Nephron progenitor cell (in vitro differentiated cells): ENCODE data around the gene XAGE1B.
"Not testable (repeated sequence)": the region's sequence is repeated elsewhere in the genome, so short reads cannot be mapped to it uniquely, and the experiment has no call there.

Experiments
- DNase-seq: peaks from one replicate; pipeline ENCODE4 v3.0.0; 2021
- H3K27ac Mint-ChIP-seq: 2 replicates; pipeline ENCODE4 v1.8.0; 2021; ENCODE audit warnings: mild to moderate bottlenecking, moderate library complexity, mixed read lengths
- H3K27me3 Mint-ChIP-seq: 2 replicates; pipeline ENCODE4 v1.8.0; 2021; ENCODE audit warnings: mild to moderate bottlenecking, low read depth, mixed read lengths; ENCODE audit not compliant: poor library complexity
- H3K36me3 Mint-ChIP-seq: 2 replicates; pipeline ENCODE4 v1.8.0; 2021; ENCODE audit warnings: low read depth, mixed read lengths
- H3K4me1 Mint-ChIP-seq: 2 replicates; pipeline ENCODE4 v1.8.0; 2021; ENCODE audit warnings: mixed read lengths
- H3K4me3 Mint-ChIP-seq: 2 replicates; pipeline ENCODE4 v1.8.0; 2021; ENCODE audit warnings: mild to moderate bottlenecking, moderate library complexity, mixed read lengths
- H3K9me3 Mint-ChIP-seq: 2 replicates; pipeline ENCODE4 v1.8.0; 2021; ENCODE audit warnings: mild to moderate bottlenecking, moderate library complexity, mixed read lengths
- CTCF ChIP-seq: fragments of 200-600 bp; sonication (generic); IDR thresholded peaks from 2 replicates; pipeline ENCODE4 v1.5.0; 2021; ENCODE audit warnings: antibody characterized with exemption

XAGE1B gene

GRCh38 chrX:52542311-52542710 is 25.4 kb upstream of the XAGE1B start:
- Mint-ChIP-seq H3K27me3 (no peaks in the 10 kb centered on the region), H3K4me1 (no peaks in the 10 kb centered on the region), H3K36me3 (no peaks in the 10 kb centered on the region), H3K9me3 (peaks cover 42% of the 10 kb centered on the region), H3K27ac (no peak overlapping the region), H3K4me3 (no peak overlapping the region)
- DNase-seq: no peak
- TF ChIP-seq CTCF: no peak

- H3K4me1 Mint-ChIP-seq, H3K4me3 Mint-ChIP-seq, H3K27ac Mint-ChIP-seq, DNase-seq, H3K27me3 Mint-ChIP-seq, H3K36me3 Mint-ChIP-seq: not testable (repeated sequence)
- peaks cover 37% of the 10 kb centered on the region for H3K9me3 Mint-ChIP-seq
These were observed 24.2 kb upstream of the XAGE1B start for GRCh38 chrX:52541051-52541450.

- not testable (repeated sequence) for H3K27ac Mint-ChIP-seq, H3K4me3 Mint-ChIP-seq, H3K36me3 Mint-ChIP-seq
These were observed 515 bp downstream of the XAGE1B start for GRCh38 chrX:52516110-52516986.

GRCh38 chrX:52511126-52511525 is 5.7 kb downstream of the XAGE1B start:
- not testable (repeated sequence) for H3K36me3 Mint-ChIP-seq, H3K27me3 Mint-ChIP-seq, DNase-seq, H3K27ac Mint-ChIP-seq, H3K4me3 Mint-ChIP-seq, H3K4me1 Mint-ChIP-seq
- peaks cover 28% of the 10 kb centered on the region for H3K9me3 Mint-ChIP-seq

More at GRCh38 chrX:52516110-52516986, 515 bp downstream of the XAGE1B start:
- H3K9me3 Mint-ChIP-seq, H3K27me3 Mint-ChIP-seq, DNase-seq, H3K4me1 Mint-ChIP-seq: not testable (repeated sequence)

GRCh38 chrX:52509916-52510315 is 6.9 kb downstream of the XAGE1B start:
- Mint-ChIP-seq H3K36me3 (no peaks in the 10 kb centered on the region), H3K27ac (no peak overlapping the region), H3K4me3 (no peak overlapping the region), H3K9me3 (peaks cover 34% of the 10 kb centered on the region), H3K4me1 (no peaks in the 10 kb centered on the region), H3K27me3 (peaks cover 7% of the 10 kb centered on the region)
- TF ChIP-seq CTCF: no peak
- no peak for DNase-seq

GRCh38 chrX:52507331-52507730 is 9.5 kb downstream of the XAGE1B start:
- Mint-ChIP-seq H3K9me3 (peaks cover 39% of the 10 kb centered on the region), H3K36me3 (no peaks in the 10 kb centered on the region), H3K27ac (no peak overlapping the region), H3K4me3 (no peak overlapping the region), H3K27me3 (peaks cover 11% of the 10 kb centered on the region), H3K4me1 (no peaks in the 10 kb centered on the region)
- DNase-seq: no peak
- no peak for TF ChIP-seq CTCF

GRCh38 chrX:52504551-52504950 is 12.3 kb downstream of the XAGE1B start:
- peaks cover 30% of the 10 kb centered on the region for H3K9me3 Mint-ChIP-seq
- no peaks in the 10 kb centered on the region for H3K4me1 Mint-ChIP-seq
- no peak overlapping the region for H3K4me3 Mint-ChIP-seq
- peaks cover 11% of the 10 kb centered on the region for H3K27me3 Mint-ChIP-seq
- DNase-seq: no peak
- TF ChIP-seq CTCF: no peak
- H3K36me3 Mint-ChIP-seq: no peaks in the 10 kb centered on the region
- H3K27ac Mint-ChIP-seq: no peak overlapping the region

- not testable (repeated sequence) for H3K4me1 Mint-ChIP-seq, H3K4me3 Mint-ChIP-seq, DNase-seq, H3K36me3 Mint-ChIP-seq, H3K27ac Mint-ChIP-seq
- H3K9me3 Mint-ChIP-seq: peaks cover 11% of the 10 kb centered on the region
- peaks cover 11% of the 10 kb centered on the region for H3K27me3 Mint-ChIP-seq
These were observed 15.5 kb downstream of the XAGE1B start for GRCh38 chrX:52501362-52501761.

- not testable (repeated sequence) for H3K36me3 Mint-ChIP-seq, H3K27me3 Mint-ChIP-seq, H3K27ac Mint-ChIP-seq, DNase-seq, H3K4me1 Mint-ChIP-seq, H3K4me3 Mint-ChIP-seq, H3K9me3 Mint-ChIP-seq
These were observed 20.5 kb downstream of the XAGE1B start for GRCh38 chrX:52496419-52496772.

- not testable (repeated sequence) for H3K4me1 Mint-ChIP-seq, H3K36me3 Mint-ChIP-seq, H3K27ac Mint-ChIP-seq, DNase-seq, H3K4me3 Mint-ChIP-seq, H3K9me3 Mint-ChIP-seq, H3K27me3 Mint-ChIP-seq
These were observed 21.1 kb downstream of the XAGE1B start, which contains the start of gene XAGE1A for GRCh38 chrX:52495545-52496418. TSS of gene XAGE1A (plus strand) at chrX:52495808. CDS start at chrX:52497362, 1,554 bp downstream.
